H9 (cell line): Measurements from ENCODE around the gene SLC24A4. TPM values are rescaled to one million over a fixed set of nuclear protein-coding genes. Genes with fewer than 3 reads are reported as not detected.

Experiments
- DNase-seq: peaks from one replicate; pipeline ENCODE4 v3.0.0-alpha.2; 2017
- H2AFZ ChIP-seq: one replicate; pipeline ENCODE4 v1.6.1; 2013; ENCODE audit warnings: mild to moderate bottlenecking, low read length, control low read depth, moderate library complexity
- H2AK5ac ChIP-seq: 2 replicates; pipeline ENCODE4 v1.6.1; 2013; ENCODE audit warnings: low read length, control low read depth, mixed read lengths; ENCODE audit not compliant: insufficient read length
- H2BK120ac ChIP-seq: one replicate; pipeline ENCODE4 v1.6.1; 2013; ENCODE audit warnings: low read depth, mild to moderate bottlenecking, low read length, control low read depth, inconsistent platforms; ENCODE audit not compliant: poor library complexity, severe bottlenecking
- H2BK12ac ChIP-seq: 2 replicates; pipeline ENCODE4 v1.6.1; 2013; ENCODE audit warnings: low read length, control low read depth, mixed read lengths, low read depth; ENCODE audit not compliant: insufficient read length
- H2BK15ac ChIP-seq: 2 replicates; pipeline ENCODE4 v1.6.1; 2013; ENCODE audit warnings: low read depth, low read length, control low read depth
- H2BK20ac ChIP-seq: one replicate; pipeline ENCODE4 v1.6.1; 2013; ENCODE audit warnings: low read depth, mild to moderate bottlenecking, low read length, control low read depth, inconsistent platforms; ENCODE audit not compliant: poor library complexity, severe bottlenecking
- H2BK5ac ChIP-seq: 2 replicates; pipeline ENCODE4 v1.6.1; 2013; ENCODE audit warnings: low read length, control low read depth, mixed read lengths; ENCODE audit not compliant: insufficient read length
- H3K14ac ChIP-seq: 2 replicates; pipeline ENCODE4 v1.6.1; 2013; ENCODE audit warnings: low read length, control low read depth; ENCODE audit not compliant: insufficient read depth
- H3K18ac ChIP-seq: 2 replicates; pipeline ENCODE4 v1.6.1; 2013; ENCODE audit warnings: low read depth, mild to moderate bottlenecking, mixed read lengths, low read length, control low read depth; ENCODE audit not compliant: insufficient read length
- H3K23ac ChIP-seq: 2 replicates; pipeline ENCODE4 v1.6.1; 2013; ENCODE audit warnings: low read length, control low read depth, mixed read lengths, low read depth; ENCODE audit not compliant: insufficient read length
- H3K23me2 ChIP-seq: 2 replicates; pipeline ENCODE4 v1.6.1; 2013; ENCODE audit warnings: low read depth, mild to moderate bottlenecking, mixed read lengths, low read length, control low read depth; ENCODE audit not compliant: insufficient read length, poor library complexity, severe bottlenecking
- H3K27ac ChIP-seq: 2 replicates; pipeline ENCODE4 v1.5.1; 2013; ENCODE audit warnings: low read length, control low read depth, mixed read lengths, low read depth; ENCODE audit not compliant: insufficient read length
- H3K27me3 ChIP-seq: 2 replicates; pipeline ENCODE4 v1.6.1; 2013; ENCODE audit warnings: low read length, control low read depth, inconsistent platforms; ENCODE audit not compliant: insufficient read depth
- H3K4ac ChIP-seq: 2 replicates; pipeline ENCODE4 v1.6.1; 2013; ENCODE audit warnings: low read depth, mild to moderate bottlenecking, control low read depth, inconsistent platforms, low read length, moderate library complexity
- H3K4me1 ChIP-seq: 2 replicates; pipeline ENCODE4 v1.6.1; 2013; ENCODE audit warnings: low read length, control low read depth, inconsistent platforms; ENCODE audit not compliant: insufficient read depth
- H3K4me2 ChIP-seq: 2 replicates; pipeline ENCODE4 v1.6.1; 2013; ENCODE audit warnings: low read length, control low read depth, mixed read lengths; ENCODE audit not compliant: insufficient read length, insufficient read depth
- H3K56ac ChIP-seq: 2 replicates; pipeline ENCODE4 v1.6.1; 2013; ENCODE audit warnings: low read depth, mild to moderate bottlenecking, mixed read lengths, low read length, control low read depth; ENCODE audit not compliant: insufficient read length
- H3K79me1 ChIP-seq: 2 replicates; pipeline ENCODE4 v1.6.1; 2013; ENCODE audit warnings: low read depth, mild to moderate bottlenecking, moderate library complexity, low read length, control low read depth, inconsistent platforms; ENCODE audit not compliant: insufficient read depth, poor library complexity, severe bottlenecking
- H3K79me2 ChIP-seq: 2 replicates; pipeline ENCODE4 v1.6.1; 2013; ENCODE audit warnings: low read length, control low read depth, inconsistent platforms; ENCODE audit not compliant: insufficient read depth
- H3K9ac ChIP-seq: 2 replicates; pipeline ENCODE4 v1.6.1; 2013; ENCODE audit warnings: low read length, control low read depth, mixed read lengths; ENCODE audit not compliant: insufficient read length; ENCODE audit errors: extremely low read depth
- H3K9me3 ChIP-seq: one replicate; pipeline ENCODE4 v1.6.1; 2013; ENCODE audit warnings: low read depth, low read length, inconsistent platforms; ENCODE audit not compliant: control insufficient read depth
- H3T11ph ChIP-seq: one replicate; pipeline ENCODE4 v1.6.1; 2013; ENCODE audit warnings: mild to moderate bottlenecking, low read length, control low read depth, inconsistent platforms
- H4K20me1 ChIP-seq: one replicate; pipeline ENCODE4 v1.6.1; 2013; ENCODE audit not compliant: control insufficient read depth, insufficient read length, insufficient read depth
- H4K5ac ChIP-seq: 2 replicates; pipeline ENCODE4 v1.6.1; 2013; ENCODE audit warnings: low read depth, mild to moderate bottlenecking, mixed read lengths, low read length, control low read depth; ENCODE audit not compliant: insufficient read length
- H4K8ac ChIP-seq: replicated peaks from 2 replicates; pipeline ENCODE4 v1.6.1; 2013; ENCODE audit warnings: low read length, control low read depth, mixed read lengths, low read depth; ENCODE audit not compliant: insufficient read length
- H4K91ac ChIP-seq: 2 replicates; pipeline ENCODE4 v1.6.1; 2013; ENCODE audit warnings: low read depth, mild to moderate bottlenecking, moderate library complexity, mixed read lengths, low read length, control low read depth; ENCODE audit not compliant: insufficient read length
- H3K27ac Mint-ChIP-seq, 3 experiments: 2 replicates in 2 of 3; 3 replicates in 1 of 3; pipeline ENCODE4 v1.8.0; 2020 to 2021; ENCODE audit warnings: mixed read lengths in 3 of 3, mild to moderate bottlenecking in 1 of 3, moderate library complexity in 1 of 3
- H3K27me3 Mint-ChIP-seq: 2 replicates; pipeline ENCODE4 v1.8.0; 2021; ENCODE audit warnings: low read depth, mild to moderate bottlenecking, moderate library complexity, mixed read lengths
- H3K36me3 Mint-ChIP-seq, 3 experiments: 2 replicates in 2 of 3; 3 replicates in 1 of 3; pipeline ENCODE4 v1.8.0; 2020 to 2021; ENCODE audit warnings: low read depth in 3 of 3, mixed read lengths in 3 of 3; ENCODE audit not compliant: insufficient read depth in 1 of 3
- H3K4me1 Mint-ChIP-seq, 2 experiments: 2 replicates each; pipeline ENCODE4 v1.8.0; 2020; ENCODE audit warnings: mixed read lengths in 2 of 2
- H3K4me3 Mint-ChIP-seq, 2 experiments: 2 replicates in 1 of 2; 3 replicates in 1 of 2; pipeline ENCODE4 v1.8.0; 2020 to 2021; ENCODE audit warnings: mild to moderate bottlenecking in 2 of 2, mixed read lengths in 2 of 2, moderate library complexity in 1 of 2
- H3K9me3 Mint-ChIP-seq, 2 experiments: 2 replicates in 1 of 2; 3 replicates in 1 of 2; pipeline ENCODE4 v1.8.0; 2020; ENCODE audit warnings: mild to moderate bottlenecking in 2 of 2, mixed read lengths in 2 of 2, moderate library complexity in 1 of 2
- WGBS: extraction: QIAGEN DNeasy Blood & Tissue Kit; methylation state at CpG from one replicate; pipeline ENCODE4 v1.1.7; 2013; ENCODE audit warnings: missing lambda C conversion rate, low lambda C conversion rate, mixed read lengths; ENCODE audit not compliant: insufficient read length; ENCODE audit errors: extremely low coverage; 5-methylcytosine and 5-hydroxymethylcytosine counted together
- total RNA-seq: library from RNA; stranded (reverse); gene quantifications from 2 replicates; pipeline ENCODE4 v1.2.1, GENCODE V29; 2021
- TF ChIP-seq, protein P1 (sequence below): fragments of 200-600 bp; sonication (generic); conservative IDR thresholded peaks from 3 replicates; pipeline ENCODE4 v1.8.0; 2021; ENCODE audit warnings: antibody characterized with exemption, mild to moderate bottlenecking

SLC24A4 gene
- total RNA-seq, 1 experiment from 2014 or later = 0.24 TPM

GRCh38 chr14:92505826-92506225 is 182.9 kb downstream of the SLC24A4 start:
- no peak overlapping the region for H3K4ac ChIP-seq
- peaks cover 5 to 11% of the 10 kb centered on the region in 2 experiments; a peak in 3 of 4 replicates for H3K4me1 Mint-ChIP-seq
- no peak overlapping the region for H2BK5ac ChIP-seq
- TF ChIP-seq, protein P1, sequence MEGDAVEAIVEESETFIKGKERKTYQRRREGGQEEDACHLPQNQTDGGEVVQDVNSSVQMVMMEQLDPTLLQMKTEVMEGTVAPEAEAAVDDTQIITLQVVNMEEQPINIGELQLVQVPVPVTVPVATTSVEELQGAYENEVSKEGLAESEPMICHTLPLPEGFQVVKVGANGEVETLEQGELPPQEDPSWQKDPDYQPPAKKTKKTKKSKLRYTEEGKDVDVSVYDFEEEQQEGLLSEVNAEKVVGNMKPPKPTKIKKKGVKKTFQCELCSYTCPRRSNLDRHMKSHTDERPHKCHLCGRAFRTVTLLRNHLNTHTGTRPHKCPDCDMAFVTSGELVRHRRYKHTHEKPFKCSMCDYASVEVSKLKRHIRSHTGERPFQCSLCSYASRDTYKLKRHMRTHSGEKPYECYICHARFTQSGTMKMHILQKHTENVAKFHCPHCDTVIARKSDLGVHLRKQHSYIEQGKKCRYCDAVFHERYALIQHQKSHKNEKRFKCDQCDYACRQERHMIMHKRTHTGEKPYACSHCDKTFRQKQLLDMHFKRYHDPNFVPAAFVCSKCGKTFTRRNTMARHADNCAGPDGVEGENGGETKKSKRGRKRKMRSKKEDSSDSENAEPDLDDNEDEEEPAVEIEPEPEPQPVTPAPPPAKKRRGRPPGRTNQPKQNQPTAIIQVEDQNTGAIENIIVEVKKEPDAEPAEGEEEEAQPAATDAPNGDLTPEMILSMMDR = no peak
- H3K27me3 Mint-ChIP-seq = peaks cover 10% of the 10 kb centered on the region
- H3T11ph ChIP-seq = no peak overlapping the region
- H2BK15ac ChIP-seq = no peak overlapping the region
- H3K23ac ChIP-seq = no peak overlapping the region
- no peaks in the 10 kb centered on the region for H4K20me1 ChIP-seq
- no peak overlapping the region for H4K8ac ChIP-seq
- no peaks in the 10 kb centered on the region for H3K4me1 ChIP-seq
- no peak overlapping the region for H4K91ac ChIP-seq
- H3K14ac ChIP-seq = no peak overlapping the region
- no peaks in the 10 kb centered on the region for H3K79me2 ChIP-seq
- H3K18ac ChIP-seq = no peak overlapping the region
- H3K9me3 ChIP-seq = no peaks in the 10 kb centered on the region
- no peak overlapping the region for H3K9ac ChIP-seq
- H3K4me3 Mint-ChIP-seq = no peak overlapping the region
- H3K79me1 ChIP-seq = no peaks in the 10 kb centered on the region
- H3K4me2 ChIP-seq = no peak overlapping the region
- H3K56ac ChIP-seq = no peak overlapping the region
- H3K27ac Mint-ChIP-seq = no peak overlapping the region
- H2AK5ac ChIP-seq = no peak overlapping the region
- no peaks in the 10 kb centered on the region for H3K9me3 Mint-ChIP-seq
- H2BK120ac ChIP-seq = no peak overlapping the region
- H3K27ac ChIP-seq = no peak overlapping the region
- WGBS = no CpG with 5 or more reads among the region's 5 CpGs
- no peaks in the 10 kb centered on the region for H3K27me3 ChIP-seq
- H3K23me2 ChIP-seq = no peaks in the 10 kb centered on the region
- H4K5ac ChIP-seq = no peak overlapping the region
- no peak overlapping the region for H2BK12ac ChIP-seq
- no peak overlapping the region for H2AFZ ChIP-seq
- no peak for DNase-seq
- H2BK20ac ChIP-seq = no peak overlapping the region
- H3K36me3 Mint-ChIP-seq = no peaks in the 10 kb centered on the region
